ENCODE data around the gene OCLN. TPM values are rescaled to one million over a fixed set of nuclear protein-coding genes. Genes with fewer than 3 reads are reported as not detected.
"Not testable (repeated sequence)": the region's sequence is repeated elsewhere in the genome, so short reads cannot be mapped to it uniquely, and the experiment has no call there.

Gene OCLN
- total and polyA plus RNA-seq, 4 donors, result 6.1 to 40.6 (median 9.8) TPM

GRCh38 chr5:69601947-69602346 lies 109.4 kb downstream of the OCLN start:
- not testable (repeated sequence) for H3K27ac ChIP-seq (ENCODE audit: low read depth, low read length); H3K9me3 ChIP-seq (ENCODE audit: control insufficient read depth, insufficient read depth, low read length); H3K4me1 ChIP-seq (ENCODE audit: control insufficient read depth, insufficient read depth, low read length); DNase-seq (ENCODE audit: low read depth in 4 of 6, low spot score in 6 of 6); H3K36me3 ChIP-seq (ENCODE audit: control insufficient read depth, insufficient read depth, low read length); H3K4me3 ChIP-seq (ENCODE audit: low read depth, low read length); H3K27me3 ChIP-seq (ENCODE audit: control insufficient read depth, insufficient read depth, low read length)
- no CpG with 5 or more reads among the region's 6 CpGs for WGBS (ENCODE audit: insufficient coverage)

DNA sequence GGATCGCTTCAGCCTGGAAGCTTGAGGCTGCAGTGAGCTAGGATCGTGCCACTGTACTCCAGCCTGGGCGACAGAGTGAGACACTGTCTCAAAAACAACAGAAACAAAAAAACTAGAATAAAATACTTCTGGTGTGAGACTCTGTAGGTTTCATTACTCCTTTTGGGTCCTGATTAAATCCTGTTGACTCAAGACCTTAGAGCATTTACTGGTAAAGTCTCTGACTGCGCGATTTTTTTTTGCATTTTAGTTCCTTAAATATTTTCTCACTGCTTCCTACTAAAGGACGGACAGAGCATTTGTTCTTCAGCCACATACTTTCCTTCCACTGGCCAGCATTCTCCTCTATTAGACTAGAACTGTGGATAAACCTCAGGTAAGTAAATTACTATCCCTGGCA lies 114.2 kb downstream of the OCLN start:
- H3K36me3 ChIP-seq (ENCODE audit: control insufficient read depth, insufficient read depth, low read length); DNase-seq (ENCODE audit: low read depth in 4 of 6, low spot score in 6 of 6); H3K4me1 ChIP-seq (ENCODE audit: control insufficient read depth, insufficient read depth, low read length); H3K27me3 ChIP-seq (ENCODE audit: control insufficient read depth, insufficient read depth, low read length); H3K9me3 ChIP-seq (ENCODE audit: control insufficient read depth, insufficient read depth, low read length); H3K4me3 ChIP-seq (ENCODE audit: low read depth, low read length); H3K27ac ChIP-seq (ENCODE audit: low read depth, low read length): not testable (repeated sequence)
- no CpG with 5 or more reads among the region's 6 CpGs for WGBS (ENCODE audit: insufficient coverage)

Small RNA genes within 50 kb of the gene (small RNA-seq; reads per million reads assigned to genes)
- gene RN7SL616P (ENCODE audit: low replicate concordance), result not detected
- not detected for gene RNU6-724P (ENCODE audit: low replicate concordance)
- not detected for gene RPS27P14 (ENCODE audit: low replicate concordance)

Other genes starting within 250 kb of the OCLN start
- 1 to 10 TPM; 6.6 to 8.5 TPM for gene CCDC125, start 160.0 kb upstream of the OCLN start, total RNA-seq
- gene CCDC125, start 160.0 kb upstream of the OCLN start, polyA plus RNA-seq (ENCODE audit: insufficient read length in 2 of 2), result 1 to 10 TPM; 8.1 to 8.6 TPM
- gene AK6, start 123.3 kb upstream of the OCLN start, total RNA-seq, result 10 to 100 TPM; 43.1 to 54.6 TPM
- 10 to 100 TPM; 52.6 to 61.8 TPM for gene AK6, start 123.3 kb upstream of the OCLN start, polyA plus RNA-seq (ENCODE audit: insufficient read length in 2 of 2)
- gene TAF9, start 123.3 kb upstream of the OCLN start, total RNA-seq, result 10 to 100 TPM; 54.5 to 68.3 TPM
- gene TAF9, start 123.3 kb upstream of the OCLN start, polyA plus RNA-seq (ENCODE audit: insufficient read length in 2 of 2), result 10 to 100 TPM; 65.6 to 69.8 TPM
- 10 to 100 TPM; 27.6 to 31.6 TPM for gene RAD17, start 123.0 kb upstream of the OCLN start, total RNA-seq
- gene RAD17, start 123.0 kb upstream of the OCLN start, polyA plus RNA-seq (ENCODE audit: insufficient read length in 2 of 2), result 10 to 100 TPM; 25.8 to 28.9 TPM
- 10 to 100 TPM in 1 of 2 donors, 1 to 10 TPM in 1; 2.4 to 12.9 TPM for gene MARVELD2, start 77.7 kb upstream of the OCLN start, total RNA-seq
- gene MARVELD2, start 77.7 kb upstream of the OCLN start, polyA plus RNA-seq (ENCODE audit: insufficient read length in 2 of 2), result 1 to 10 TPM; 2.4 to 2.8 TPM
- gene GTF2H2C, start 67.4 kb downstream of the OCLN start, total RNA-seq, result 10 to 100 TPM; 55.3 to 68.2 TPM
- gene GTF2H2C, start 67.4 kb downstream of the OCLN start, polyA plus RNA-seq (ENCODE audit: insufficient read length in 2 of 2), result 10 to 100 TPM; 35.6 to 54.8 TPM

Measured in spinal cord (tissue), 10 donors.